GM18909 (cell line): ENCODE results near the gene PTBP1.
"Not testable (repeated sequence)": the region's sequence is repeated elsewhere in the genome, so short reads cannot be mapped to it uniquely, and the experiment has no call there.

Source experiments
- ATAC-seq: cut with Tn5 transposase; IDR thresholded peaks from one replicate; pipeline ENCODE4 v1.9.1; 2021; ENCODE audit warnings: mild to moderate bottlenecking; ENCODE audit not compliant: unreplicated experiment, poor library complexity

The PTBP1 gene

GRCh38 chr19:824885-825284 lies 27.6 kb downstream of the PTBP1 start:
- no peak for ATAC-seq

- no peak for ATAC-seq
Observed at GRCh38 chr19:825897-826644, 28.8 kb downstream of the PTBP1 start.

GRCh38 chr19:827314-827709 lies 30.1 kb downstream of the PTBP1 start:
- ATAC-seq, result no peak

- no peak for ATAC-seq
Observed at GRCh38 chr19:827710-828321, 30.6 kb downstream of the PTBP1 start, which contains the start of gene AZU1. Gene AZU1, plus strand, starts transcription at chr19:827837. Its CDS starts 10 bp downstream, at chr19:827847.

GRCh38 chr19:829129-829758 lies 32.0 kb downstream of the PTBP1 start:
- no peak for ATAC-seq

GRCh38 chr19:831407-832369 lies 34.4 kb downstream of the PTBP1 start:
- no peak for ATAC-seq

GRCh38 chr19:834216-834615 lies 37.0 kb downstream of the PTBP1 start:
- no peak for ATAC-seq

GRCh38 chr19:835210-835810 lies 38.1 kb downstream of the PTBP1 start:
- no peak for ATAC-seq

GRCh38 chr19:840519-841206 lies 43.4 kb downstream of the PTBP1 start, which contains the start of gene PRTN3:
Gene PRTN3, plus strand, starts transcription at chr19:840999. Its CDS starts 10 bp downstream, at chr19:841009.
- no peak for ATAC-seq

- ATAC-seq, result not testable (repeated sequence)
Observed at GRCh38 chr19:842802-843179, 45.5 kb downstream of the PTBP1 start.

- no peak for ATAC-seq
Observed at GRCh38 chr19:843180-843835, 46.1 kb downstream of the PTBP1 start.

GRCh38 chr19:843836-844545 lies 46.7 kb downstream of the PTBP1 start:
- ATAC-seq, result no peak

- no peak for ATAC-seq
Observed at GRCh38 chr19:844546-844971, 47.3 kb downstream of the PTBP1 start.

GRCh38 chr19:845707-846521 lies 48.7 kb downstream of the PTBP1 start:
- no peak for ATAC-seq

GRCh38 chr19:848386-848921 lies 51.2 kb downstream of the PTBP1 start:
- ATAC-seq, result no peak

GRCh38 chr19:849195-849594 lies 51.9 kb downstream of the PTBP1 start:
- not testable (repeated sequence) for ATAC-seq
